GM19395 (cell line): ENCODE data around the gene DNER.

ENCODE experiments used
- ATAC-seq: cut with Tn5 transposase; IDR thresholded peaks from one replicate; pipeline ENCODE4 v1.9.1; 2021; ENCODE audit warnings: mild to moderate bottlenecking, moderate library complexity; ENCODE audit not compliant: unreplicated experiment

Gene DNER

DNA sequence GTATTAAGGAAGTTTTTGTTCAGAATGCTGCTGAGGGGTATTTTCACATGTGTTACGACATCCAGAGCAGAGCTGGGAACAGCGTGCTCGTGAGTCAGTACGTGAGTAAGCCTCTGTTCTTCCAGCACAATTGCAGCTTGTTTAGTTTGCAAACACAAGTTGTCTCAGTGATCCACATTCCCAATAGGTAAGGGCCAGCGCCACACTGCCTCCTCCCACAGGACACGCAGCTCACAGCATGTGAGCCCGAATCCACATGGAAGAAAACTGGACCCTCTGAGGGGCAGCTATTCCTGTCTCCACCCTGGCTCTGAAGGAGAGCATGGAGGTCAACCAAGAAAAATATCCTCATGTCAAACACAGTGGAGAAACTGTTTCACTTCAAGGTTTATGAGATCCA lies 269.3 kb downstream of the DNER start:
- ATAC-seq, result no peak

DNA sequence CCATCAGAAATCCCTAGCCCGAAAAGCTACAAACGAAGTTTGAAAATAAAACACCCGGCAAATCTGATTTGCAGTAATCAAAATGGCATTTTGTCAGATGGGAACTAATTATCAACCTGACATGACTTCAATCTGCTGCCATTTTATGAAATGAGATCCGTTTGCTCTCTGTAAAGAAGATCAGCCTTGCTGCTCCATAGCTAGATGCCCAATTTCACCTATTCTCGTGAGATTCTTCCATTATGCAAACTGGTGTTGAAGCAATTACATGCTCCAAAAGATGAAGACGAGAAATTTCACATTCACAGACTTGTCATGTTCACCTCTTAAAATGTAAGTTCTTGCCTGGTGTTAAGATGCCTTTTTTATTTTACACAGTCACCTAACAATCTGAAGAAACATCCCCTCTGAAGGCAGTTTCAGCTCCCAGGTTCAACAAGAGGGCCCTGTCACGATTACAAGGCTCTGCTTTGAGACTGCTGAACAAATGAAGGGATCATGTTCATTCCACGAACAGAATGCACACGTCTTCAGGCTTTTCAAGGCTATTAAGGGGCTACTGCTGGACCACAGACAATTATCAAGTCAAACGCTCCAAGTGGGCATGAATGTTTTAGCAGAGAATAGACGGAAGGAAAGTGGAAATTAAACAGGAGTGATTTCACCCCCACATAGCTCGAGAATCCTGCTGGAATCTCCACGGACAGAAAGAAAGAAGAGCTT lies 270.6 kb downstream of the DNER start:
- ATAC-seq, result no peak

DNA sequence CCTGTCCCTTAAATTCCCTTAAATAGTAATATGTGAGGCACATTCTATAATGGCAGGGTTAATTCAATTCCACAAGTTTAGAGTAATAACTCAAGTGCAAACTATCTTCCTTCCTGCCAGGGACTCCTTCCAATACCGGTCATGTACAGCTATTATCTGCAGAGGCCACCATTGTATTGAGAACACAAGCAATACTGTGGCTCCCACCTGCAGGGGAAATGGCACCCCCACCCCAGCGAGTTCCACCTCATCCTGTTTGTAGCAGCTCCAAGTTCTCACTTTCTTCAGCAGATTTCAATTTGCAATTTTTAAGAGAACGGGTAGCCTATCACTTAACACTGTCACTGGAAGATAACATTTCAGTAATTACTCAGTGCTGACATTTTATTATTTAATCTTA lies 271.2 kb downstream of the DNER start:
- ATAC-seq, result no peak

DNA sequence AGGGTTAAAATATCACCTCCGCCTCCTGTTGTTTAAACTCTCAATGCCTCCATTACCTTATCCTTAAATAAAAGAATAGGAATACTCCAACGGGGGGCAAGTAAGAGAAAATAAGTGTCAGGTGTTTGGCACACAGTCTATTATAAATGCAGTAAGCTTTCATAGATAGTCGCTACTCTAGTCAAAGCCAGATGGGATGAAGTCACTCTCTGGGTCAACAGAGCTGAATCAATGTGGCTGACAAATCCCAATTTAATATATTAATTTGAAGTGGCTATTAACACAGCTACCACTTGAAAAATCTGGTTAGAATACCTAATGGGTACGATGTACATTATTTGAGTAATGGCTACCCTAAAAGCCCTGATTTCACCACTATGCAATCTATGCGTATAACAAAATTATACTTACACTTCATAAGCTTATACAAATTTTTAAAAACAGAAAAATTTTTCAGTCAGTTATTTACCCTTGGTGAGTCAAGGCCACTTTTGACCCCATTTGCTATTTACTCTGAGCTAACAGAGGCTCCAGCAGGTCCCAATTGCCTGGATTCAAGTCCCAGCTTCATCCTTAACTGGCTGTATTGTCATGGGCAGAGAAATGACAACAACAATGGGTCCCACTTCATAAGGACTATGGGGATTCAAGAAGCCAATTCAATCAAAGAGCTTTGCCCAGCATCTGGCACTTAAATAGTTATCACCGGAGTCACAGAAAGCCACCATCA lies 275.8 kb downstream of the DNER start:
- no peak for ATAC-seq

DNA sequence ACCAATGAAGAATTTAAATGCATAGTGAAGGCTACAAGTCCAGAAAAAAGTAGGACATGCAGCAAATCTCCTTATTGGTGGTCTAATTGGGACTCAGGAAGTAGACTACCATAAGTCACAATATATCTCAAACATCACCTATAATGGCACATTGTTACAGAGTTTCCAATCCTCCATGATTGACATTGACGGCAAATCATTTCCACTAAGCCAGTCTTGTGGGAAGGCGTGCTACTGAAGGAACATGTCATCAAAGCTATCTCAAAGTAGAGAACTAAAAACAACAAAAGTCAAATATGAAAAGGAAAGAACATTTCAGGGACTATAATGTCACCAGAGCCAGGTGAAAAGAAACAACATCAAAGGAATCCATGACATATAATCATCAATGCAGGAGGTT lies 276.9 kb downstream of the DNER start:
- no peak for ATAC-seq

DNA sequence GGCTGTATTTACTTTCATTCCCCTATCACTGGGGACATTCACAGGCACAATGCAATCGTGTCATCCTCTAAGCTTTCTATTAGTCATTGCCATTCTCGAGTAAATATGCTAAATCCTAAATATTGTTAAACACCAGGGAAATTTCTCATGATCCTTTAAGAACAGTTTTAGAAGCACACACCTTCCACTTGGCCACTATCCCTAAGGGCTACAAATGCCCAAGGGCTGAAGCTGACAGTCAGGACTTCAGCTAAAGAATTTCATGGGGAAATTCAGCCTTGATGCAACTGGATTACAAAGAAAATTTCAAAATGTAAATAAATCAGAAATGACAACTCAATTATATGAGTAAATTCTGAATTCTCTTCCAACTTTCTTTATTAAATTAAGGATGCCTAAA lies 280.2 kb downstream of the DNER start:
- no peak for ATAC-seq

DNA sequence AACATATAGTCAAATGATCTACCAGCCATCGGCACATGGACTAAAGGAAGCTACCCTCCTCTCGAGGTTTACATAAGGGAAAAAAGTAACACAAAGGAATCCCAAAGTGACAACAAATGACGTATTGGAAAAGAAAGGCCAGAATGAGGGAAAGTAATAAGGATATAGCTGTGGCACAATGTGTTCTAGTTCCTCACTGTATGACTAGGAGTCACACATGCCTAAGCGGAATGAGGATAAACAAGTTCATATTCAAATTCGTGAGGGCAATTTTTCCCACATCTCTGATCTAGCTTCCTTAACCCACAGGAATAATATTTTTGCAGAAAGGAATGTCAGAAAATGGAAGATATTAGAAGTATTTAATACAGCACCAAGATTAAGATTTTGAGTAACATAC lies 281.0 kb downstream of the DNER start:
- ATAC-seq, result no peak

DNA sequence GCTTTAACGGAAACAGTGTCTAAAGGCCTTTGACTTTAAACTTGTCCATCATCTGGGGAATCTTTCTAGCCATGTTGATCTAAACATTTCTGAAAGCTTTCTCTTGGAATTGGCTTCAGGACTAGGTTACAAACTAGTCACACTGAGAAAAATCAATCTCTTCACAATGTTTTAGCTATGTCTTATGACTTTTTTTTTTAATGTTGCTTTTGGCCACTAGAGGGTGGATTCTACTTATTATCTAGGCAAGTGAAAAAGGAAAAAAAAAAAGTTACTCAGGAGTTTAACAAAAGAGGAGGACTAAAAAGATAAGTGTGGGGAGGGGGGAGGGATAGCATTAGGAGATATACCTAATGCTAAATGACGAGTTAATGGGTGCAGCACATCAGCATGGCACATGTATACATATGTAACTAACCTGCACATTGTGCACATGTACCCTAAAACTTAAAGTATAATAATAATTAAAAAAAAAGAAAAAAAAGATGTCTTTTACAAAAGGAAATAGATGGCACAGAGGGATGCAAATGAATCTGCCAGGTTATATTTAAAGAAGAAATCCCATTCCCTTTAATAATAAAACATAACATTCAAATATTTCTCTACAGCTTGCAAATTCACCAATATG lies 282.9 kb downstream of the DNER start:
- no peak for ATAC-seq

DNA sequence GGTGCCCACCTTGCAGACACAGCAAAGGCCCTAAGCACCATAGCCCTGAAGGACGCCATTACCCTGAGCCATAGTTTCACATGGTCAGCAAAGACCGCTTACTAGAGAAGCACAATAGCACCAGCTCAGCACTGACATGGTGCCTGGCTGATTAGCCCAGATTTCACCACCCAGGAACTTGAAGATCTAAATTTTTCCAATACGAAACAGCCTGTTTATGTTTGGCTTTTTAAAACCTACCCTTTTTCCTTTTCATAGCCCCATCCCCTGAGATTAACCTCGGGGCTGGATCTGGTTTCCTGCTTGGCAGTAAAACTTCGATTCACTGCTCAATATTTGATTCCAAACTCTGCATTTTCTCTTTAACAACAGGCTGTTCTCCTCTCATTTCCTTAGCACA lies 284.8 kb downstream of the DNER start:
- ATAC-seq, result no peak

DNA sequence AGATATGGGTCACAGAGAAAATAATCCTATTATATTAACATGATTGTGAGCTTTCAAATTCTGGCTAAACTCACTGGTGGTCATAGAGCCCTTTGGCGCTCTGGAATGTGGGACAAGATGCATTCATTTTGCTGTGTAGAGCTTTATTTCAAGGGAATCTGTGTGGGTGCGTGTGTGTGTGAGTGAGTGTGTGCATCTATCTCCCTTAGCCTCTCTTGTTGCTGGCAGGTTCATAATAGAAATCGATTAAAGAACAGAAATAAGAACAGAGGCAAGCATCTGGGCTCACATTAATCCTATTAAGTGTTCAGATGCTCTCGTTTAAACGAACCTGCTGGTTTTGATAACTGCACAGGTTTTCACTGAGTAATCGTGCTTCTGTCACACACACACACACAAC lies 287.9 kb downstream of the DNER start:
- ATAC-seq, result no peak

DNA sequence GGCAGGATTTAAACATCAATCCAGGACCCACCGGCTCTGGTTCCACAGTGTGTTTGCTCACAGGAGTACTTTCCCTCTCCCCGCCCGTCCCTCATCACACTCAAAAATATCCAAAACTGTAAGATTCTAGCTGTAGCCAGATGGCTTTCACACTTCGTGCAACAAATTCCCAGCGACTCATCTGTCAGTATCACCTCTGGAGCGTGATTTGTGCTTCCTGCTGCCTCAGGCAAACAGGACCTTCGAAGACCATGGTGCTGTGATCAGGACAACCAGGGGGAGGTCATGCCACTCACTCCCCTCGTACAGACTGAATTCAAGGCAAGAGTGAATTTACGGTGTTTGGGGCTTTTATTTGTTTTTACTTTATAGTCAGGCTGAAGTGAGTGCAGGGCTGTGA lies 288.8 kb downstream of the DNER start:
- no peak for ATAC-seq

DNA sequence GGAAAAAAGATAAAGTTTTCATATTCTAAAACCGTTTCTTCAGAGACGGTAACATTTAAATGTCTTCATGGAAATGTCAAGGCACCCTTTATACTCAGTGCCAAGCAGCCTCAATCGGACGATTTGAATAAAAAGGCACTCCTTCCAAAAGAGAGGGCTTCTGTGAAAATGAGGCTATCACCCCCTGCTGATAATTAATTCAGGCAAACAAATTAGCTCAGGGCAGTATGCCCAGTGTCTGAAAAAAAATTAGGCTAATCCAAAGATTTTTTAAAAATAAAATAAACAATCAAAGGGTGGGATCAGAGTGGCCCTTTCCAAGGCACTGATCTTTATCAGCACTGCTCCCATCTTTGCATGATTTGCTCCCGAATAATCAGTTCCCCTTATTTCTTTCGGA lies 292.3 kb downstream of the DNER start:
- no peak for ATAC-seq

DNA sequence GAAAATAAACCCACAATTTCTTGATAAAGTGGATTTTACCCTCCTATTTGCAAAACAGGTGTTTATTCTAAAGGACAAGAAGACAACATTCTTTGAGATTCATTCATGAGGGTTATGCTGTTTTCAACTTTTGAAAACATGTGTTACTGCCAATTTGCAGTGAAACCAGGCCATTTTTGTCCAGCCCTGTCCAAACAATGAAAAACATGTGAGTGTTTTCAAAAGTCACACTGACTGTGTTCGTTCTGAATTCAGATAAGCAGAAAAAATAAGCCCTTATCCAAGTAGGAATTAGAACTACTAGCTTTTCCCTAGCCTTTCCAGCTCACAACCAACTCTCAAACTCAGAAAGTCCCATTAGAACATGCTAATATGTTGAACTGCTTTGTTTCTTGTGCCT lies 295.2 kb downstream of the DNER start:
- no peak for ATAC-seq

DNA sequence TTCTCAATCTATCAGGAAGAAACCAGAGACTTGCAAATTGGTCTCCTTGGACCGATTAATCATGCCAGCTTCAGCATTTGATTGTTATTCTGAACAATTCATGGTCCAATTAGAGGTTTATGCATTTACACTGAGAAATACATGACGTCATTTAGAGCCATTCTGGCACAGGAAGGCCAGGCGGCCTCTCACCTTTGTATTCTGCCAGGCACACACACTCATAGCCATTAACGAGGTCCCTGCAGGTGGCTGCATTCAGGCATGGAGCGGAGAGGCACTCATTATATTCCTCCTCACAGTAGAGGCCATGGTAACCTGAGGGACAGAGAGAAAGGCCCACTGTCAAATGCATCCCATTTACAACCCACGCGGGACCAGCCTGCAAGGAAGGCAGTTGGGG lies 296.4 kb downstream of the DNER start:
- no peak for ATAC-seq

DNA sequence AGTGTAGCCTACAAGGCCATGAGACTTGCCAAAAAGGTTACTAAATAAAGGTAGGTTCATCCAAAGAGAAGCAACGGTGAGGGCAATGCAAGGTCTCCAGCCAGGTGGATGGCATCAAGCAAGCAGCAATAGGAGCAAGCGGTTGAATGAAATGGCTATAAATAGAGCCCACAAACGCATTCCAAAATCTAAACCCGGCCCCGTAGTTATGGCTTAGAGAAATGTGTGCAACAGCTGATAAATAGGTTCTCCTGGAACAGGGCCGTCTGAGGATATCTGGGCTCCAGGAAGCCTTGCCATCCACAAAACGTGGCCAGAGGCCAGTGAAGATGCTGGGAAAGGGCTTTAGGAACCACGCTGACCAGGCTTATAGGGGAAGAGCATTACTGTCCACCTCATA lies 297.2 kb downstream of the DNER start:
- no peak for ATAC-seq

DNA sequence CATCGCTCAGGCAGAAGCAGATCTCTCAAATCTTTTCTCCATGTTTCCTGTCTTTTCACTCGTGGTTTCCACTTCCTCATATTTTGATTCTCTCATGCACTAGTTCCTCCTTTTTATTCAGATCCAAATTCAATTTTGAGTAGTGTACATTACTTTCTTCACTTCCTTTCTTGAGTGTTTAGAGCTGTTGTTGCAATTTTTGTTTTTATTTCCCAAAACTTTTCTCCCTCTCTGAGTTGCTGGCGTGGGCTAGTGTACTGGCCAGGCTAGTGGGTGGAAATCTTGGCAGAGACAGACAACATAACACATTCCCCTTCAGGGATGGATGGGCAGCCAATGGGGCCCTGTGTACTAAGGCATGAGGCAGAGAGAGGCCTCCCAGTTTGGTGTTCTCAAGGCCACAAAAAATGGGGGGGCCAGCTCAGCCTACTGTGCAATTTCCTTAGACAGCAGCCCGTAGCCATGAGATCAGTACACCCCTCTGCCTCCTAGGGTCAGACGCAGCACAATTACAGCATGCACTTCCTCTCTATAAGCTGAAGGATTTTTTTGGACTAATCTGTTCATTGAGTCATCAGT lies 298.1 kb downstream of the DNER start:
- no peak for ATAC-seq

DNA sequence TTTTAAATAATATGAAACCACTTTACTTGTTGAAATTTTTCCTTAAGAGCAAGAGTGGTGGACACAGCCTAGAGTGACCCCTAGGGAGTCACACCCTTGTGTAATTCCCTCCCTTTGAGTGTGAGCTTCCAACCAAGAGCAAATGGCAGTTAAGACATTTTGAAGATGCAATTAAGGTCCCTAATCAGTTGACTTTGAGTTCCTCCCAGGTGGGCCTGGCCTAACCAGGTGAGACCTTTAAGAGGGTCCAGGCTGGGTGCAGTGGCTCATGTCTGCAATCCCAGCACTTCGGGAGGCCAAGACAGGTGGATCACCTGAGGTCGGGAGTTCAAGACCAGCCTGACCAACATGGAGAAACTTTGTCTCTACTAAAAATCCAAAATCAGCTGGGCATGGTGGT lies 299.7 kb downstream of the DNER start:
- ATAC-seq, result no peak

DNA sequence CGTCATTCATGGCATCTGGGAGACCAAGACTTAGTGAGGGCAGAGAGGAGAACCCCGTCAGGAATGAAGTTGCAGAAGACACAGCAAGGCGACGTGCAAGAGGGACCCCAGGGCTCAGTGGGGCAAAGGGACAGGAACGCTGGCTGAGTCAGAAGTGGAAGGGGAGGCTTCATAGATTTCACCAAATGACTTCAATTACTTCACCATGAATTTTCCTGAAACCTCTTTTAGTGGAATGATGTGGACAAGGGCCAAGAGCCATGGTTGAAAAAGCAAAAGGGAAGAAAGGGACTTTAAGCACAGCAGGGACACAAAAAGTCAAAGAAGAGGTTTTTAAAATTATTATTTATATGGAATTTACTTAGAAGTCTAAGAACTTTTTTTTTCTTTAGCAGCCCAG lies 301.7 kb downstream of the DNER start:
- ATAC-seq, result no peak

DNA sequence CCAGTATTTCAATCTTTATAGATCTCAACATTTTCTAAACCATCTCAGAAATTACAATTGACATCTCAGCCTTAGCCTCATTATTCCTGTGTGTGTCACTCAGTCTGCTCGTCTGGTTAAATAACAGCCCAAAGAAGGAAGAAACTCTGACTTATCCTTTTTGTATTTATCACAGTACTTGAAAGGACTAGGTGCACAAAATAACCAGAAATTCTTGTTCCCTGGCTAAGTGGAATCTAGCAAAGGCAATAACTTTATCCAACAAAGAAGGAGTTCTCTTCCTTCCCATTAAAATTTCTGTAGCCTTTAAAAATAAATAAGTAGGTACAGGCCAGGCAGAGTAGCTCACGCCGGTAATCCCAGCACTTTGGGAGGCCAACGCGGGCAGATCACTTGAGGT lies 303.4 kb downstream of the DNER start:
- ATAC-seq, result no peak

DNA sequence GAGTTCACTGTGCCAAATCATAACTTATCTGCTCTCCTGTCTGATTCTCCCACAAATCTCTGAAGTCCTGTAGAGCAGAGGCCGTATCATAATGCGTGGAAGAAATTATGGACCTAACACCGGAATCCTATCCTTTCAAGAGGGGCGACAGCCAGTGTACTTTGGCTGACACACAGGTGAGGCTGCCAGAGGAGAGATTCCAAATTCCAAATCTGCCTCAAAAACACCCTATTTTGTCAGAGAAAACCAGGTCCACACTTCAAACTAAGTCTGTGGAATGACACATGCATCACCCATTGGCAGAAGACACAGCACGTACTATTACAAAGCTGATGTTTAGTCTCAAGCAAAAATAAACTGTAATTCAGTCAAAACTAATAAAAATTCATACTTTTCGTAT lies 304.1 kb downstream of the DNER start:
- ATAC-seq, result no peak

DNA sequence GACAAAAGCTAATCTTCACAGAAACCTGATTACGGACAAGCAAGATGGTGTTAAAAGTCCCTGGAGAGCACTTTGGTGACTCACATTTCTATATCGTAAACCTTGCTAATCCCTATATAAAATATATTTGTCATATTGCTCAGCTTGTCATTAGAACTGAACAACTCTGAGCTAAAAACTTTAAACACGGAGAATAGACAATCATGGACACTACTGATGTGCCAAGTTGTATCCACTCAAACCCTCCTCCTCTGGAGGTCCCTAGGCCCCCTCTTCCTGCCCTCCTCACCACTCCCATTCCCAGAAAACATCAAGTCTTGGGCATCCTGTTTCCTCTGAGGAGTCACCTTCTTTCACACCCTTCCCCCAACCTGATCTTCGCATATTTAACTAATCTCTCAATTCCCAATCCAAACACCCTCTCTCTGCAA lies 304.6 kb downstream of the DNER start:
- no peak for ATAC-seq

DNA sequence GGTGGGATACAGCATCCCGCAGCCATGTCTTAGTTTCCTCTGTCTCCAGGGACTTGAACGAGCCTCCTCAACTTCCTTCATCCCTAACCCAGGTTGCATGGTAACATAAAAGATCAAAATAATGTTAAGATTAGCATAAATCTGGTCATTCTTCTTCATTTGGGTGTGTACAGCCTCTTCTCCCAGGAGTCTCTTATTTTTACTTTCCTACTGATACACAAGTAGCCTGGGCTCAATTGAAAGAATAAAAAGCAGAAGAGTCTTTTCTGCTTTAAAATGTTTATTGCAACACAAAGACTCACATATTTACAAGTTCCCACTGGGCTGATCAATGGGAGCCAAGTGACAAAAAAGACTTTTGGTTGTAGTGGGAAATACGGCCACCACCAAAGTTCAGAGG lies 305.4 kb downstream of the DNER start:
- ATAC-seq, result no peak
